GM18907 (cell line): ENCODE measurements around the gene SYT7.
"Not testable (repeated sequence)": the region's sequence is repeated elsewhere in the genome, so short reads cannot be mapped to it uniquely, and the experiment has no call there.

ENCODE experiments used
- ATAC-seq: cut with Tn5 transposase; IDR thresholded peaks from one replicate; pipeline ENCODE4 v1.9.1; 2021; ENCODE audit warnings: mild to moderate bottlenecking, moderate library complexity; ENCODE audit not compliant: unreplicated experiment

The SYT7 gene, protein sequence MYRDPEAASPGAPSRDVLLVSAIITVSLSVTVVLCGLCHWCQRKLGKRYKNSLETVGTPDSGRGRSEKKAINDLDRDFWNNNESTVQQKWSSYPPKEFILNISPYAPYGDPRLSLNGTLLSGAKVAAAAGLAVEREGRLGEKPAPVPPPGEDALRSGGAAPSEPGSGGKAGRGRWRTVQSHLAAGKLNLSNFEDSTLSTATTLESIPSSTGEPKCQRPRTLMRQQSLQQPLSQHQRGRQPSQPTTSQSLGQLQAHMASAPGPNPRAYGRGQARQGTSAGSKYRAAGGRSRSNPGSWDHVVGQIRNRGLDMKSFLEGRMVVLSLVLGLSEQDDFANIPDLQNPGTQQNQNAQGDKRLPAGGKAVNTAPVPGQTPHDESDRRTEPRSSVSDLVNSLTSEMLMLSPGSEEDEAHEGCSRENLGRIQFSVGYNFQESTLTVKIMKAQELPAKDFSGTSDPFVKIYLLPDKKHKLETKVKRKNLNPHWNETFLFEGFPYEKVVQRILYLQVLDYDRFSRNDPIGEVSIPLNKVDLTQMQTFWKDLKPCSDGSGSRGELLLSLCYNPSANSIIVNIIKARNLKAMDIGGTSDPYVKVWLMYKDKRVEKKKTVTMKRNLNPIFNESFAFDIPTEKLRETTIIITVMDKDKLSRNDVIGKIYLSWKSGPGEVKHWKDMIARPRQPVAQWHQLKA

GRCh38 chr11:61581030-61581928 is at the start of gene SYT7:
TSS of gene SYT7 (minus strand) at chr11:61581076. CDS start at chr11:61580820, 256 bp downstream.
- peak; percentile 79 for ATAC-seq

DNA sequence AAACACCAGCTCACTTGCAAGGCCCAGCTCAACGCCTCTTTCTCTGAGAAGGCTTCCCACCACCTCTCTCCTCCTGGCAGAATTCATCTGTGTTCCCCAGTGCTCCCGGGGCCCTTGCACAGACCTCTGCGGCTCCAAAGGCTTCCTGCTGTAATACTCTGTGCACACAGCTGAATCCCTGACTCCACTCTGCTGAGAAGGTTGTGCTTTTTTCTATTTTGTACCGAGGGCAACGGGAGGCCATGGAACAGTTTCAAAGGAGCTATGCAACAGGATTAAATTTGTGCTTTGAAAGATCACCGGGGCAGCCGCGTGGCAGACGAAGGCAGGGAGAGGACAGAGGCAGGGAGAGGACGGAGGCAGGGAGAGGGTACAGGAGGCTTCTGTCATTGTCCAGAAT is 49.2 kb upstream of the SYT7 start:
- no peak for ATAC-seq

DNA sequence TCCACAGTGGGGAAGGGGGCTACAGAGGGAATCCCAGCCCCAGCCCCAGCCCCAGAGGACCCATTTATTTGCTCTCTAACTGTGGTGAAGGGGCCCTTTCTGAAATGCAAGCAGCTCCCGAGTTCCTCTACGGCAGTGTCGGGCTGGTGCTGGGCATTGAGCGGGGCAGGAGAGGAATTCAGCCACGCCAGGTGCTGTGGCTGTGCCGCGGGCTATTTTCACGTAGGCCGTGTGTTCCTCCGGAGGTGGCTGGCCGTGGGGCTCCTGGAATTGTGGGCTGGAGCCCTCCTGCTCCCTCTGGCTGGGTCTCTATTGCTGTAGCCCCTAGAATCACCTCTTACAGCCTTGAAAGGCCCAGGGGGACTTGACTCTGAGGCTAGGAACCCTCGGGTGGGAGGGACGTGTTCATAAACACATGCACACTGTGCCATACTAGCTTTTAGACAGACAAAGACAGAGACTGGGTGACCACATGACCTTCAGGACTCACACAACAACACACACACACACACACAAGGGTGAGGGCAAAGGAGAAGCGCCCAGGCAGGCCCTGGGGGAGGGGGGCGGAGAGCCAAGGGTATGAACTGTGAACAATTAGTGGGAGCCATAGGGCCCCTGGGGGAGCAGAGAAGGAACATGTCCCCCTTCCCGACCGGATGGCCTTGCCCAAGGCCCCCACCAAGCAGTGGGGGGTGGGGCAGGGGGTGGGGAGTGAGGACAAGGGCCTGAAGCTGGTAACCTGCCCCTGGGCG is 48.4 kb upstream of the SYT7 start:
- ATAC-seq = no peak

DNA sequence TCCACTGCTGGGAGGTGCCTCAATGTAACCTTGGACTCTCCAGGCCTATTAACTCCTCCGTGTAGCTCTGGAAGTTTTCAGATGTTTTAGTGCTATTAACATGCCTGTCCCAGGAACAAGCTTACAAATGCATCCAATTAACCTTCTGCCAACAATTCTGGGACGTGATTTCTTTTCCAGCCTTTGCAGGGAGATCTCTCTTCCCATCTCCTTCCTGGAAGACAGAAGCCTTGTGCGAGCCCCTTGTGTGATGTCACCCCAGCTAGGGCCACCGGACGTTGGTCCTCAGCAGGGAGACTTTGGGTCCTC is 47.7 kb upstream of the SYT7 start:
- ATAC-seq = no peak

GRCh38 chr11:61627850-61628661 is 47.2 kb upstream of the SYT7 start:
- no peak for ATAC-seq

GRCh38 chr11:61626580-61627380 is 45.9 kb upstream of the SYT7 start:
- ATAC-seq = no peak

GRCh38 chr11:61625525-61625924 is 44.6 kb upstream of the SYT7 start:
- no peak for ATAC-seq

- no peak for ATAC-seq
Observed at GRCh38 chr11:61621917-61622585, 41.2 kb upstream of the SYT7 start.

- no peak for ATAC-seq
Observed at GRCh38 chr11:61619471-61620226, 38.8 kb upstream of the SYT7 start.

DNA sequence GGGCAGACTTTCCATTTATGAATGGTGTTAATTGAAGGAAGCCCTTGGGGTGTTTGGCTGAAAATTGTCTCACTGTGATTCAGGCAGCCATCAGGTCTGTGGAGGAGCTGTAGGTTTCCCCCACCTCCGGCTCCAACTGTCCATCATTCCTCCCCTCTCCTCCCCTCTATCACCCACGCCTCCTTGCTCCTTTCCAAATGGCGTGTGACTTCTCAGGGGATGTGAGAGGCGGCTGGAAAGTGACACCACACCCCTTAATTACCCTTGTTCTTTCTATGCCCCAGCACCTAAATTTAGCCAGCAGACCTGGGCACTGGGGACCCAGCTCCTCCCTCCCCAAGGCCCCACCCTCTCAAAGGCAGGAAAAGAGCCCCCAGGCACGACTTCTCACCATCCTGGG is 38.1 kb upstream of the SYT7 start:
- ATAC-seq = no peak

GRCh38 chr11:61617515-61617914 is 36.6 kb upstream of the SYT7 start:
- ATAC-seq = no peak

DNA sequence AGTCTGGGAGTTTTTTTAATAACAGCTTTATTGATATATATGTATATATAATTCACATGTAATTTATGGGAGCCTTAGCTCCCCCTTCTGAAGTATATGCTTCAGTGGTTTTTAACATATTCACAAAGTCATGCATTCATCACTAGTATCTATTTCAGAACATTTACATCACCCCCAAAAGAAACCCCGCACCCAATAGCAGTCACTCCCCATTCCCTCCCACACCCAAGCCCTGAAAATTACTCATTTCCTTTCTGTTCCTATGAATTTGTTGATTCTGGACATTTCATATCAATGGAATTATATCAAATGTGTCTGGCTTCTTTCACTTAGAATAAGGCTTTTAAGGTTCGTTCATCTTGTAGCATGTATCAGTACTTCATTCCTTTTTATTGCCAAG is 35.6 kb upstream of the SYT7 start:
- ATAC-seq = no peak

DNA sequence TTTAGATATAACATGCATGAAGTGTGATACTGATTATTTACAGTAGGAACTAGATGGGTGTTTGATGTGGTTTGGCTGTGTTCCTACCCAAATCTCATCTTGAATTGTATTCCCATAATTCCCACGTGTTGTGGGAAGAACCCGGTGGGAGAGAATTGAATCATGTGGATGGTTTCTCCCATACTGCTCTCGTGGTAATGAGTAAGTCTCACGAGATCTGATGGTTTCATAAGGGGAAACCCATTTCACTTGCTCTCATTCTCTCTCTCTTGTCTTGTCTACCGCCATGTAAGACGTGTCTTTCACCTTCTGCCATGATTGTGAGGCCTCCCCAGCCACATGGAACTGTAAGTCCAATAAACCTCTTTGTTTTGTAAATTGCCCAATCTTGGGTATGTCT is 33.9 kb upstream of the SYT7 start:
- not testable (repeated sequence) for ATAC-seq

DNA sequence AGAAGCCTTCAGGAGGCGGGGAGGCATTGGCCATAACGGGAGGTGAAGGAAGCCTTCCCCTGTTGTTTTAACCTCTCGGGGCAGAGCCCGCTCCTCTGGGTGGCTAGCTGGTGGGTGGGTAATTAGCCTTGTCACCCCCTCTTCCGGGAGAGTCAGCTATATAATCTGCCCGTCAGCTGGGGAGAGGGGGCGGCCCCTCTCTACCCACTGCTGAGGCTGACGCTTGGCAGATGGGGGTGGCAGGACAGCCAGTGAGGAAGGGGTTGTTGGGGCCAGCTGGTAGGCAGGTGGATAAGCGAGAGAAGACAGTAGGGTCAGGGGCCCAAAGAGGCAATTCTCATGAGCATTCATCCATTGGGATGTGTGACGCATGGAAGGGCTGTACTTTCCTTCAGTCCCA is 33.0 kb upstream of the SYT7 start:
- ATAC-seq = no peak

DNA sequence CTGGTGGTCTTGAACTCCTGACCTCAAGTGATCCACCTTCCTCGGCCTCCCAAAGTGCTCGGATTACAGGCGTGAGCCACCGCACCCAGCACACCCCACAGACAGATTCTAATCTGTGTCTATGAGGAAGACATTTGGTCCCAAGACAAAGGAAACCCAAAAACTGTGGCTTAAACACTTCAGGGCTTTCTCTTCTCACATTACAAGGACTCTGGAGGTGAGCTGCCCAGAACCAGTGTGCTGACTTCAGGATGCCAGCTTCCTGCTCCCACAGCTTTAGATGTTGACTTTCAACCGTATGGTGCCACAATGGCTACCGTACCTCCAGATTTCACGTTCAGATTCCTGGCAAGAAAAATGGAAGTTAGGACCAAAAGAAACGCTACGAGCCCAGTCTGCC is 32.2 kb upstream of the SYT7 start:
- no peak for ATAC-seq

DNA sequence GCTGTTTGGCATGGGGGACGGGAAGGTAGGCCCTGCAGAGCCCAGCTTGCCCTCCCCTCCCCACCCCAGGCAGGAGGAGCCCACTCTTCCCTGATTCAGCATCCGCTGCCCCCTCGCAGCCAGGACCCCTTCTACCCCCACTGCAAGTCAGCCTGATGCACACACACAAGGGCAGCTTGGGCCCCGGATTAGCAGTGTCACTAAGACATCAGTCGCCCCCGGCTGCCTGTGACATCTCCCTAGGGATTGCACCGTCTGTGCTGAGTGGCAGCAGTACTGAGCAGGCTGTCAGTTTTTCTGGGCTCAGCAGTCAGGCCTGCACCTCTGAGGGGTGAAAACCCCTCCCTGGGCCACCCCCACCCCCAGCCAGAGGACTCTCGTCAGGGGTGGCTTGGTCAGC is 30.4 kb upstream of the SYT7 start:
- no peak for ATAC-seq

DNA sequence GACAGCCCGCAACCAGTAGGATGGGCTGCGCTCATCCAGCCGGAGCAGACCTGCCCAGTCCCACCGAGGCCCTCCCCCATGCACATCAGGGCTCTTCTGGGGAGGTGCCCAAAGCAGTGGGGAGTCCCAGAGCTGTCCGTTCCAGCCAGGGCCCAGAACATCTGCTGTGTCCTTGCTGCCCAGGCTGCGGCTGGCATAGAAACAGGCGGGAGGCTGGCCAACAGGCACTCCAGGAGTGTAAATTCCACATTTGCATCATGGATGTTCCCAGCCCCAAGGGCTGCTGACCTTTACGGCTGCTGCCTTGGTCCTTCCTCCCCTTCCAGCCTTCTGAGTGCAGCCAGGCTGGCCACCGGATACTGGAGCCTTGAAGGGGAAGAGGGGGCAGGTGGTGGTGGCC is 30.0 kb upstream of the SYT7 start:
- ATAC-seq = no peak

DNA sequence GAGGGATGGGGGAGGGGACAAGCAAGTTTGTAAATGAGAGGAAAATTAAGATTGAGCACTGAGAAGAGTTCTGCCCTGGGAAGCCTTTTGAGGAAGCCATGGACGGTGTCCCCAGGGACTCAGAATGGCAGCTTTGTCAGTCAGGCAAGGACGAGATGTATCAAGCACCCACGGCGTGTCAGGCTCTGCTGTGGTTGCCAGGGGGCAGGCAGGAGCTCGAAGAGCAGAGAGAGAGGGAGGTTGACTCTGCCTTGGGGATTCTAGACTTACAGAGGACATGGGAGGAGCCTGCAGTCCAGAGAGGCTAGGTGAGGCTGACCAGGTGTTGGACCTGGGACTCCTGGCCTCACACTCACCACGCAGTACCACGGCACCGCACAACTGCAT is 29.1 kb upstream of the SYT7 start:
- ATAC-seq = no peak
